Mesothelial cell of epicardium (in vitro differentiated cells): Measurements from ENCODE around the gene ASPRV1. TPM values are rescaled to one million over a fixed set of nuclear protein-coding genes. Genes with fewer than 3 reads are reported as not detected.

Source experiments
- DNase-seq, 2 experiments: peaks; one replicate each; pipeline ENCODE4 v3.0.0; 2021; ENCODE audit warnings: low spot score in 2 of 2; ENCODE audit not compliant: unreplicated experiment in 2 of 2
- H3K27ac Mint-ChIP-seq: 2 replicates; pipeline ENCODE4 v1.8.0; 2021; ENCODE audit warnings: mixed read lengths
- H3K27me3 Mint-ChIP-seq: 2 replicates; pipeline ENCODE4 v1.8.0; 2021; ENCODE audit warnings: low read depth, mixed read lengths
- H3K36me3 Mint-ChIP-seq: 2 replicates; pipeline ENCODE4 v1.8.0; 2021; ENCODE audit warnings: mixed read lengths
- H3K4me1 Mint-ChIP-seq: 2 replicates; pipeline ENCODE4 v1.8.0; 2021; ENCODE audit warnings: mixed read lengths
- H3K4me3 Mint-ChIP-seq: 2 replicates; pipeline ENCODE4 v1.8.0; 2021; ENCODE audit warnings: mild to moderate bottlenecking, moderate library complexity, mixed read lengths
- H3K9me3 Mint-ChIP-seq: 2 replicates; pipeline ENCODE4 v1.8.0; 2021; ENCODE audit warnings: mixed read lengths
- CTCF ChIP-seq: fragments of 200-600 bp; sonication (generic); IDR thresholded peaks from one replicate; pipeline ENCODE4 v1.5.0; 2021; ENCODE audit warnings: antibody characterized with exemption; ENCODE audit not compliant: unreplicated experiment
- total RNA-seq: library from RNA; stranded (reverse); gene quantifications from 3 replicates; pipeline ENCODE4 v1.2.1, GENCODE V29; 2021

The ASPRV1 gene
- total RNA-seq, 1 donor from 2014 or later, result 3.6 TPM

GRCh38 chr2:69943843-69944525 is 17.4 kb downstream of the ASPRV1 start:
- H3K27me3 Mint-ChIP-seq, result no peaks in the 10 kb centered on the region
- H3K9me3 Mint-ChIP-seq, result no peaks in the 10 kb centered on the region
- DNase-seq, result no peak
- H3K4me1 Mint-ChIP-seq, result no peaks in the 10 kb centered on the region
- TF ChIP-seq CTCF, result no peak
- no peak overlapping the region for H3K27ac Mint-ChIP-seq
- no peak overlapping the region for H3K4me3 Mint-ChIP-seq
- peaks cover 12% of the 10 kb centered on the region for H3K36me3 Mint-ChIP-seq

GRCh38 chr2:69943000-69943842 is 18.2 kb downstream of the ASPRV1 start:
- Mint-ChIP-seq H3K9me3 (no peaks in the 10 kb centered on the region), H3K4me1 (no peaks in the 10 kb centered on the region), H3K36me3 (peaks cover 20% of the 10 kb centered on the region), H3K4me3 (no peak overlapping the region), H3K27ac (no peak overlapping the region), H3K27me3 (no peaks in the 10 kb centered on the region)
- DNase-seq, result no peak
- TF ChIP-seq CTCF, result no peak

GRCh38 chr2:69940691-69941090 is 20.7 kb downstream of the ASPRV1 start:
- Mint-ChIP-seq H3K27me3 (no peaks in the 10 kb centered on the region), H3K27ac (no peak overlapping the region), H3K9me3 (no peaks in the 10 kb centered on the region), H3K4me3 (no peak overlapping the region), H3K36me3 (peaks cover 33% of the 10 kb centered on the region), H3K4me1 (no peaks in the 10 kb centered on the region)
- TF ChIP-seq CTCF, result no peak
- no peak for DNase-seq

GRCh38 chr2:69939722-69940121 is 21.7 kb downstream of the ASPRV1 start:
- no peak for DNase-seq
- H3K4me3 Mint-ChIP-seq, result no peak overlapping the region
- H3K9me3 Mint-ChIP-seq, result no peaks in the 10 kb centered on the region
- peaks cover 39% of the 10 kb centered on the region for H3K36me3 Mint-ChIP-seq
- TF ChIP-seq CTCF, result no peak
- H3K4me1 Mint-ChIP-seq, result no peaks in the 10 kb centered on the region
- H3K27ac Mint-ChIP-seq, result no peak overlapping the region
- no peaks in the 10 kb centered on the region for H3K27me3 Mint-ChIP-seq

GRCh38 chr2:69937968-69938367 is 23.5 kb downstream of the ASPRV1 start:
- H3K27ac Mint-ChIP-seq, result no peak overlapping the region
- H3K36me3 Mint-ChIP-seq, result peaks cover 35% of the 10 kb centered on the region
- no peak for TF ChIP-seq CTCF
- no peak overlapping the region for H3K4me3 Mint-ChIP-seq
- H3K27me3 Mint-ChIP-seq, result no peaks in the 10 kb centered on the region
- no peaks in the 10 kb centered on the region for H3K9me3 Mint-ChIP-seq
- DNase-seq, result no peak
- H3K4me1 Mint-ChIP-seq, result peaks cover 12% of the 10 kb centered on the region
